ENCODE results near the gene PTPRG. TPM values are rescaled to one million over a fixed set of nuclear protein-coding genes. Genes with fewer than 3 reads are reported as not detected.

The PTPRG gene
- total RNA-seq, 3 donors from 2014 or later, result 28.9 to 54.7 (median 40.4) TPM

GRCh38 chr3:62178032-62178431 is 616.7 kb downstream of the PTPRG start:
- intact Hi-C loops (cut with DNase I, micrococcal nuclease), result no loop called here
- no peak for DNase-seq
- Histone ChIP-seq H3K4me1 (ENCODE audit: low read depth) (no peaks in the 10 kb centered on the region), H3K9me3 (no peaks in the 10 kb centered on the region), H3K36me3 (ENCODE audit: low read depth) (no peaks in the 10 kb centered on the region), H3K4me3 (no peak overlapping the region)
- ATAC-seq, result no peak
- no peak for TF ChIP-seq CTCF (IDR thresholded peaks at IDR 0.05)

- DNase-seq (no peak), ATAC-seq (no peak)
- Histone ChIP-seq H3K36me3 (ENCODE audit: low read depth) (no peaks in the 10 kb centered on the region), H3K9me3 (no peaks in the 10 kb centered on the region), H3K4me1 (ENCODE audit: low read depth) (no peaks in the 10 kb centered on the region), H3K4me3 (no peak overlapping the region)
- intact Hi-C loops (cut with DNase I, micrococcal nuclease), result no loop called here
- TF ChIP-seq CTCF (IDR thresholded peaks at IDR 0.05), result no peak
Measured at GRCh38 chr3:62178739-62179600, 617.6 kb downstream of the PTPRG start.

- DNase-seq, result no peak
- no peaks in the 10 kb centered on the region for H3K9me3 ChIP-seq
- H3K36me3 ChIP-seq (ENCODE audit: low read depth), result no peaks in the 10 kb centered on the region
- H3K4me1 ChIP-seq (ENCODE audit: low read depth), result no peaks in the 10 kb centered on the region
- H3K4me3 ChIP-seq, result no peak overlapping the region
- no peak for ATAC-seq
- intact Hi-C loops (cut with DNase I, micrococcal nuclease), result loop anchor here in 1 of 2 donors (10.0 kb wide), 1 partner anchor 616 kb away; the partner anchor contains the start of gene PTPRG
- no peak for TF ChIP-seq CTCF (IDR thresholded peaks at IDR 0.05)
Measured at GRCh38 chr3:62180514-62180913, 619.1 kb downstream of the PTPRG start.

- intact Hi-C loops (cut with DNase I, micrococcal nuclease), result loop anchor here in 1 of 2 donors (10.0 kb wide), 1 partner anchor 618 kb away; the partner anchor contains the start of gene PTPRG
- TF ChIP-seq CTCF (IDR thresholded peaks at IDR 0.05), result no peak
- no peak for DNase-seq
Measured at GRCh38 chr3:62183087-62183486, 621.7 kb downstream of the PTPRG start.

GRCh38 chr3:62183969-62184368 is 622.6 kb downstream of the PTPRG start:
- no peaks in the 10 kb centered on the region for H3K9me3 ChIP-seq
- intact Hi-C loops (cut with DNase I, micrococcal nuclease), result loop anchor here in 1 of 2 donors (10.0 kb wide), 1 partner anchor 619 kb away; the partner anchor contains the start of gene PTPRG
- H3K4me3 ChIP-seq, result no peak overlapping the region
- ATAC-seq (no peak), DNase-seq (no peak)
- no peak for TF ChIP-seq CTCF (IDR thresholded peaks at IDR 0.05)
- no peaks in the 10 kb centered on the region for H3K4me1 ChIP-seq (ENCODE audit: low read depth)
- no peaks in the 10 kb centered on the region for H3K36me3 ChIP-seq (ENCODE audit: low read depth)

More at GRCh38 chr3:62183087-62183486, 621.7 kb downstream of the PTPRG start:
- Histone ChIP-seq H3K4me3 (no peak overlapping the region), H3K9me3 (no peaks in the 10 kb centered on the region), H3K4me1 (ENCODE audit: low read depth) (no peaks in the 10 kb centered on the region), H3K36me3 (ENCODE audit: low read depth) (no peaks in the 10 kb centered on the region)
- ATAC-seq, result no peak

Data from mucosa of descending colon (tissue), 3 donors.